Vagina (tissue), 2 donors: Measurements from ENCODE around the gene CUEDC1. TPM values are rescaled to one million over a fixed set of nuclear protein-coding genes. Genes with fewer than 3 reads are reported as not detected.

Experiments
- DNase-seq, 2 donors: peaks; one replicate each; pipeline ENCODE4 v3.0.0-alpha.2; 2017; ENCODE audit errors: extremely low spot score in 2 of 2
- H3K27ac ChIP-seq: fragments of 200-600 bp; sonication (generic); one replicate; pipeline ENCODE4 v1.5.1; 2019
- H3K27me3 ChIP-seq: fragments of 200-600 bp; sonication (generic); one replicate; pipeline ENCODE4 v1.5.1; 2019
- H3K36me3 ChIP-seq, 2 donors: fragments of 200-600 bp; sonication (generic); one replicate each; pipeline ENCODE4 v1.5.1; 2017 to 2019
- H3K4me1 ChIP-seq: fragments of 200-600 bp; sonication (generic); one replicate; pipeline ENCODE4 v1.5.1; 2019
- H3K4me3 ChIP-seq, 2 donors: fragments of 200-600 bp; sonication (generic); 1 replicate in 1 of 2; 2 replicates in 1 of 2; pipeline ENCODE4 v1.5.1; 2016 to 2019
- H3K9me3 ChIP-seq: fragments of 200-600 bp; sonication (generic); one replicate; pipeline ENCODE4 v1.5.1; 2019
- POLR2A ChIP-seq, 2 donors: fragments of 450-650 bp; IDR thresholded peaks; one replicate each; pipeline ENCODE4 v1.6.1; 2017; ENCODE audit warnings: antibody characterized with exemption in 2 of 2, mild to moderate bottlenecking in 2 of 2, moderate library complexity in 2 of 2
- POLR2AphosphoS5 ChIP-seq, 2 donors: sonication (generic); formaldehyde crosslinking; IDR thresholded peaks; one replicate each; pipeline ENCODE4 v1.9.0; 2017; ENCODE audit warnings: antibody characterized with exemption in 2 of 2, mild to moderate bottlenecking in 2 of 2, low read depth in 1 of 2; ENCODE audit not compliant: insufficient read depth in 1 of 2
- intact Hi-C: fragments of 100-400 bp; cut with DNase I; formaldehyde crosslinking; loops from one replicate; pipeline ENCODE4 v1.15.1; 2023
- total RNA-seq: library from RNA; depleted of rRNA; stranded (reverse); fragments of >200 nt; gene quantifications from one replicate; pipeline ENCODE4 v1.2.3, GENCODE V29; 2016
- TF ChIP-seq, protein P1 (sequence below), 3 experiments: fragments of 450-650 bp in 2 of 3; fragments of 200-600 bp in 1 of 3; sonication (generic) in 1 of 3; IDR thresholded peaks; one replicate each; pipeline ENCODE4 v1.5.1; 2017 to 2019; ENCODE audit warnings: antibody characterized with exemption in 3 of 3, mild to moderate bottlenecking in 2 of 3, moderate library complexity in 2 of 3

The CUEDC1 gene
- total RNA-seq, 1 donor from 2014 or later = 28.7 TPM

DNA sequence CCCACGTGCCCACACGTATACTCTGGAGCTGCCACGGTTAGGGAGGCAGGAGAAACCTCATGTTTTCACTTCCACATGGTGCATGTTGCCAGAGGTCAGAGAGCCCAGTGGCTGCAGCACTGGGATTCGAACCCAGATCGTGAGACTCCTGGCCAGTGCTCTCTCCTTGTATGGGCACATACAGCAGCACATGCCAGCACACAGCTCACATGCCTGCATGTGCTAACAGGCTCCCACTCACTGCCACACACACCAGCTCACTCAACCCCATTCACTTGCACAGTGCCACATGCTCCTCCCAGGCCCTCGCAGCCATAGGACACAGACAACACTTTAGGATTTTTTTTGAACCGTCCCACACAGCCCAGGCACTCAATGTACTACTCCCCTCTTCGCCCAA lies 55.8 kb downstream of the CUEDC1 start:
- Histone ChIP-seq H3K27me3 (no peaks in the 10 kb centered on the region), H3K36me3 (no peaks in the 10 kb centered on the region), H3K4me1 (peaks cover 87% of the 10 kb centered on the region), H3K27ac (peak overlapping the region; percentile 89), H3K9me3 (no peaks in the 10 kb centered on the region), H3K4me3 (no peak overlapping the region)
- TF ChIP-seq POLR2AphosphoS5 (IDR thresholded peaks at IDR 0.05; ENCODE audit: insufficient read depth in 1 of 2, low read depth in 1 of 2) (no peak), POLR2A (IDR thresholded peaks at IDR 0.05) (no peak)
- TF ChIP-seq, protein P1, sequence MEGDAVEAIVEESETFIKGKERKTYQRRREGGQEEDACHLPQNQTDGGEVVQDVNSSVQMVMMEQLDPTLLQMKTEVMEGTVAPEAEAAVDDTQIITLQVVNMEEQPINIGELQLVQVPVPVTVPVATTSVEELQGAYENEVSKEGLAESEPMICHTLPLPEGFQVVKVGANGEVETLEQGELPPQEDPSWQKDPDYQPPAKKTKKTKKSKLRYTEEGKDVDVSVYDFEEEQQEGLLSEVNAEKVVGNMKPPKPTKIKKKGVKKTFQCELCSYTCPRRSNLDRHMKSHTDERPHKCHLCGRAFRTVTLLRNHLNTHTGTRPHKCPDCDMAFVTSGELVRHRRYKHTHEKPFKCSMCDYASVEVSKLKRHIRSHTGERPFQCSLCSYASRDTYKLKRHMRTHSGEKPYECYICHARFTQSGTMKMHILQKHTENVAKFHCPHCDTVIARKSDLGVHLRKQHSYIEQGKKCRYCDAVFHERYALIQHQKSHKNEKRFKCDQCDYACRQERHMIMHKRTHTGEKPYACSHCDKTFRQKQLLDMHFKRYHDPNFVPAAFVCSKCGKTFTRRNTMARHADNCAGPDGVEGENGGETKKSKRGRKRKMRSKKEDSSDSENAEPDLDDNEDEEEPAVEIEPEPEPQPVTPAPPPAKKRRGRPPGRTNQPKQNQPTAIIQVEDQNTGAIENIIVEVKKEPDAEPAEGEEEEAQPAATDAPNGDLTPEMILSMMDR (IDR thresholded peaks at IDR 0.05) = no peak
- no peak for DNase-seq
- intact Hi-C loops = no loop called here

DNA sequence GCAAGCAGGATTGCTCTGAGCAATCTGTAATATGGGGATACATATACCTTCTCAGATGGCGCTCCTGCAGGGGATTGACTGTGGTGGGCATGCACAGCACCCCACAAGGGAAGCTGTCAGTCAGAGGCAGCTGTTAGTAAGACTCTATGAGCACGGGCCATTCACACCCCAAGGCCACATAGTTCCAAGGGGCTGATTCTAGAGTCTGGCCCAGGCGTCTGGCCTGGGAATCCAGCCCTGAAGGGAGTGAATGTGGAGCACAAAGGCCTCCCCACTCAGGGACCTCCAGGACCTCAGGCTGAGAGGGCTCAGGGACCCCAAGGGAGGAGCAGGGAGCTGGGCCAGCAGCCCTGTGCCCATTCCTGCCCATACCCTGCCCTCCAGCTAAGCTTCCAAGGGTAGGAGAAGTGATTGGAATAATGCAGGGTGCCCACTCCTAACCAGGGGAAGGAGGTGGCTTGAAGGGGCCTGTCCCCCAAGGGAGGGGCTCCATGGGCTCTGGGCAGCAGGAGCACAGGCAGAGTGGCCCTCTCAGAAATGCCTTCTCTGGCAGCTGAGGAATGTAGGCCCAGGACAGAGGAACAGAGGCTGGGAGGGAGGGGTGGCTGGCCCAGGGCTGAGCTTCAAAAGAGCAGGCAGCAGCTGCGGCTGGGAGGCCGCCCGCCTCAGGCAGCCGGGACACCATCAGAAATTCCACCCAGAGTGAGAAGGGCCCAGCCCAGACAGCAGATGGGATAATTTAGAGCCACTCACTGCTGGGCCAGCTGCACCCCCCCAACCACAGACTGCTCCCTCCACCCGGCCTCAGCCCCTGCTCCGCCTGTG lies 56.5 kb downstream of the CUEDC1 start:
- intact Hi-C loops = no loop called here
- no peak overlapping the region for H3K4me3 ChIP-seq
- no peak for DNase-seq
- peaks cover 87% of the 10 kb centered on the region for H3K4me1 ChIP-seq
- no peaks in the 10 kb centered on the region for H3K9me3 ChIP-seq
- no peaks in the 10 kb centered on the region for H3K36me3 ChIP-seq
- peak overlapping the region; percentile 89 for H3K27ac ChIP-seq
- H3K27me3 ChIP-seq = no peaks in the 10 kb centered on the region
- no peak for TF ChIP-seq POLR2A (IDR thresholded peaks at IDR 0.05)
- no peak for TF ChIP-seq POLR2AphosphoS5 (IDR thresholded peaks at IDR 0.05; ENCODE audit: insufficient read depth in 1 of 2, low read depth in 1 of 2)
- TF ChIP-seq, protein P1 (IDR thresholded peaks at IDR 0.05) = no peak

DNA sequence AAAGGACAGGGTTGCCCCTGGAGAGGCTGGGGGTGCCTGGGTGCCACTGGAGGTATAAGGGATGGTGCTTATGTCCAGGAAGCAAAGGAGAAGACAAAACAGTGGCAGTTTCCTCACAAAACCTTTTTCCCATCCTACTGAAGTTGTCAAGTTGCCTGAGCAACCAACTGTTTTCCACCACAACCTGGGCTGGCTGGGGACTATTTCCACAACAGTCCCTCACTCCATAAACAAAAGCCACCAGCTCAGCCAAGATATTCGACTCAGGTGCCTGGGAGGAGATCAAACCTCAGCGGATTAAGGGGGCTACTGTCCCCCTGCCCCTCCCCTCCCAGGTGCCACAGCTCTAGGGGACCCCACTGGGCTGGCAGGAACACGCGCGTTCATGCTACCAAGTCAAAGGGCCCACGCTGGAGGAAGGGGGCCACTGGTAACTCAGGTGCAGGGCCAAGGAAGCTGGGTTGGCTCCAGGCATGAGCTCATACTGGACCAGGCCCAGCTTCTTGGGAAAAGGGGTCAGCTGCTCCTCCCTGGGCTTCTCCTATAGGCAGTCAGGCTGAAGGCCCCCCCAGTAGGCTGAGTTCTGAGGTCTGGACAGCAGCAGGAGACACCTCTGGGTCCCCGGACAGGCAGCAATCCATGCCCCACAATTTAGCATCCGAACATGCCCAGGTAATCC lies 59.7 kb downstream of the CUEDC1 start:
- H3K4me1 ChIP-seq = peaks cover 87% of the 10 kb centered on the region
- H3K27ac ChIP-seq = peak overlapping the region; percentile 93
- no peak for DNase-seq
- intact Hi-C loops = no loop called here
- TF ChIP-seq POLR2A (IDR thresholded peaks at IDR 0.05) (no peak), POLR2AphosphoS5 (IDR thresholded peaks at IDR 0.05; ENCODE audit: insufficient read depth in 1 of 2, low read depth in 1 of 2) (no peak)
- TF ChIP-seq, protein P1 (IDR thresholded peaks at IDR 0.05) = no peak
- H3K4me3 ChIP-seq = no peak overlapping the region
- H3K36me3 ChIP-seq = no peaks in the 10 kb centered on the region
- H3K9me3 ChIP-seq = no peaks in the 10 kb centered on the region
- no peaks in the 10 kb centered on the region for H3K27me3 ChIP-seq

GRCh38 chr17:57894848-57895247 lies 60.4 kb downstream of the CUEDC1 start:
- intact Hi-C loops = loop anchor here (5.0 kb wide), 2 partner anchors 42 to 92 kb away; partner anchors contain the start of gene VEZF1
- Histone ChIP-seq H3K36me3 (no peaks in the 10 kb centered on the region), H3K4me3 (no peak overlapping the region), H3K27ac (peak overlapping the region; percentile 93), H3K9me3 (no peaks in the 10 kb centered on the region), H3K4me1 (peaks cover 87% of the 10 kb centered on the region), H3K27me3 (no peaks in the 10 kb centered on the region)
- TF ChIP-seq POLR2AphosphoS5 (IDR thresholded peaks at IDR 0.05; ENCODE audit: insufficient read depth in 1 of 2, low read depth in 1 of 2) (no peak), POLR2A (IDR thresholded peaks at IDR 0.05) (no peak)
- TF ChIP-seq, protein P1 (IDR thresholded peaks at IDR 0.05) = no peak
- DNase-seq = no peak
